ENCODE measurements around the gene ITPK1. TPM values are rescaled to one million over a fixed set of nuclear protein-coding genes. Genes with fewer than 3 reads are reported as not detected.

ITPK1 gene
- total and polyA plus RNA-seq, 10 of the 15 experiments (the other 5 are each of a cell fraction or from before 2014, with no cell fraction given): 1.3 to 73.2 (median 27.0) TPM

DNA sequence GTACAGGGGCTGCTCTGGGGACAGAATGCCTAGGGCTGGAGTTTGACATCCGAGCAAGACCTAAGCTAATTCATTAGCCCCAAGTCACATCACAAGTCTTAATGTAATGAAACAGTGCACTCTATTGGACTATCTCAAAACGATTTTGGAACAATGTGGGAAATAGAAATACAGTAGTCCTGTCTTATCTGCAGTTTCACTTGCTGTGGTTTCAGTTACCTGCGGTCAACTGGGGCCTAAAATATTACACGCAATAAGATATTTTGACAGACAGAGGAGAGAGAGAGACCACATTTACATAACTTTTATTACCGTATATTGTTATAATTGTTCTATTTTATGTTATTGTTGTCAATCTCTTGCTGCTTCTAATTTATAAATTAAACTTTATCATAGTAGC, 47.8 kb upstream of the ITPK1 start (continued):
- TF ChIP-seq E4F1 (IDR thresholded peaks at IDR 0.05; ENCODE audit: borderline replicate concordance, partially characterized antibody): no peak
- no peak for TF ChIP-seq STAT3 (IDR thresholded peaks at IDR 0.05; ENCODE audit: low read depth, low read length)
- TF ChIP-seq EP300 (IDR thresholded peaks at IDR 0.05; ENCODE audit: borderline replicate concordance in 1 of 2, control insufficient read depth in 1 of 2, low read depth in 2 of 2, low read length in 2 of 2): 0 out of 4 replicates have a peak, but pooled peaks have one; percentile 17 to 48
- TF ChIP-seq TBL1XR1 (IDR thresholded peaks at IDR 0.05; ENCODE audit: low read depth, low read length): no peak
- no peak for TF ChIP-seq IRF3 (IDR thresholded peaks at IDR 0.05)
- TF ChIP-seq HDAC6 (IDR thresholded peaks at IDR 0.05; ENCODE audit: unreplicated experiment): no peak
- TF ChIP-seq ZNF384 (IDR thresholded peaks at IDR 0.05; ENCODE audit: borderline replicate concordance, low read depth, low read length): no peak
- peak; percentile 40; the same call in 1 of the 2 replicates for TF ChIP-seq ZNF207 (IDR thresholded peaks at IDR 0.05; ENCODE audit: borderline replicate concordance)
- no peak for TF ChIP-seq LARP7 (IDR thresholded peaks at IDR 0.05)
- peak; percentile 92 for TF ChIP-seq PKNOX1 (IDR thresholded peaks at IDR 0.05)
- TF ChIP-seq NFIC (IDR thresholded peaks at IDR 0.05; ENCODE audit: low read depth, low read length): no peak
- no peak for TF ChIP-seq PAX8 (IDR thresholded peaks at IDR 0.05)
- TF ChIP-seq RCOR1 (conservative IDR thresholded peaks at IDR 0.05; ENCODE audit: low read depth, low read length): no peak
- no peak for TF ChIP-seq JUNB (IDR thresholded peaks at IDR 0.05)
- peak; percentile 68 for TF ChIP-seq ZNF687 (IDR thresholded peaks at IDR 0.05)
- no peak for TF ChIP-seq SREBF1 (IDR thresholded peaks at IDR 0.05; ENCODE audit: low read length)
- TF ChIP-seq STAT1 (conservative IDR thresholded peaks at IDR 0.05): no peak
- TF ChIP-seq BCL3 (IDR thresholded peaks at IDR 0.05; ENCODE audit: borderline replicate concordance, insufficient read depth, low read depth, low read length, poor library complexity, severe bottlenecking): no peak
- TF ChIP-seq NRF1 (conservative IDR thresholded peaks at IDR 0.05; ENCODE audit: low read depth, low read length): no peak
- peak; percentile 36 for TF ChIP-seq KLF5 (IDR thresholded peaks at IDR 0.05; ENCODE audit: partially characterized antibody)
- TF ChIP-seq RB1 (IDR thresholded peaks at IDR 0.05; ENCODE audit: borderline replicate concordance): no peak

Data from GM12878 (cell line).